AG09319 (cell line): Measurements from ENCODE around the gene NPAS4.
A peak's percentile ranks its signal among the peaks of the same experiment; 100 is the strongest.
"Not testable (repeated sequence)": the region's sequence is repeated elsewhere in the genome, so short reads cannot be mapped to it uniquely, and the experiment has no call there.

Experiments used
- DNase-seq: peaks from one replicate; pipeline ENCODE4 v3.0.0-alpha.2; 2010; ENCODE audit warnings: low read depth; ENCODE audit errors: extremely low read depth
- TF ChIP-seq, protein P1 (sequence below): IDR thresholded peaks from 2 replicates; pipeline ENCODE4 v1.5.1; 2011; ENCODE audit warnings: low read depth, mild to moderate bottlenecking, inconsistent platforms, low read length, moderate library complexity

NPAS4 gene

DNA sequence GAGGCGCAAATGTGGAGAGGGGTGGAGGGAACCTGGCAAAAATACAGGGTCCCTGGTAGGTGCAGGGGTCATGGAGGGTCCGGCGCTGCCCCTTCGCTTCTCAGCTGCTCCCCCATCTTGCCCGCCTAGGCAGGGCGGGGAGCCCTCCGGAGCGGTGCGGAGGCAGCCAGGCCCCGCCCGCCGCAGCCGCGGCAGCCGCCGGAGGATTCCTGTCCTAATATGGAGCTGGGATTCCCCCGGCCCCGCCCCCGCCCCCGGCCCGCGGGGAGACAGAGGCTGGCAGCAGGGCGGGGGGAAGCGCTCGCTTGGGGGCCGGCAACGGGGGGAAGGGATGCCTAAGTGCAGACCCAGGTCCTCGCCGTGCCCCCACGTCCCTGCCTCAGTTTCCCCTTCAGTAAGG lies 1.0 kb upstream of the NPAS4 start:
- DNase-seq: no peak
- TF ChIP-seq, protein P1, sequence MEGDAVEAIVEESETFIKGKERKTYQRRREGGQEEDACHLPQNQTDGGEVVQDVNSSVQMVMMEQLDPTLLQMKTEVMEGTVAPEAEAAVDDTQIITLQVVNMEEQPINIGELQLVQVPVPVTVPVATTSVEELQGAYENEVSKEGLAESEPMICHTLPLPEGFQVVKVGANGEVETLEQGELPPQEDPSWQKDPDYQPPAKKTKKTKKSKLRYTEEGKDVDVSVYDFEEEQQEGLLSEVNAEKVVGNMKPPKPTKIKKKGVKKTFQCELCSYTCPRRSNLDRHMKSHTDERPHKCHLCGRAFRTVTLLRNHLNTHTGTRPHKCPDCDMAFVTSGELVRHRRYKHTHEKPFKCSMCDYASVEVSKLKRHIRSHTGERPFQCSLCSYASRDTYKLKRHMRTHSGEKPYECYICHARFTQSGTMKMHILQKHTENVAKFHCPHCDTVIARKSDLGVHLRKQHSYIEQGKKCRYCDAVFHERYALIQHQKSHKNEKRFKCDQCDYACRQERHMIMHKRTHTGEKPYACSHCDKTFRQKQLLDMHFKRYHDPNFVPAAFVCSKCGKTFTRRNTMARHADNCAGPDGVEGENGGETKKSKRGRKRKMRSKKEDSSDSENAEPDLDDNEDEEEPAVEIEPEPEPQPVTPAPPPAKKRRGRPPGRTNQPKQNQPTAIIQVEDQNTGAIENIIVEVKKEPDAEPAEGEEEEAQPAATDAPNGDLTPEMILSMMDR: no peak

DNA sequence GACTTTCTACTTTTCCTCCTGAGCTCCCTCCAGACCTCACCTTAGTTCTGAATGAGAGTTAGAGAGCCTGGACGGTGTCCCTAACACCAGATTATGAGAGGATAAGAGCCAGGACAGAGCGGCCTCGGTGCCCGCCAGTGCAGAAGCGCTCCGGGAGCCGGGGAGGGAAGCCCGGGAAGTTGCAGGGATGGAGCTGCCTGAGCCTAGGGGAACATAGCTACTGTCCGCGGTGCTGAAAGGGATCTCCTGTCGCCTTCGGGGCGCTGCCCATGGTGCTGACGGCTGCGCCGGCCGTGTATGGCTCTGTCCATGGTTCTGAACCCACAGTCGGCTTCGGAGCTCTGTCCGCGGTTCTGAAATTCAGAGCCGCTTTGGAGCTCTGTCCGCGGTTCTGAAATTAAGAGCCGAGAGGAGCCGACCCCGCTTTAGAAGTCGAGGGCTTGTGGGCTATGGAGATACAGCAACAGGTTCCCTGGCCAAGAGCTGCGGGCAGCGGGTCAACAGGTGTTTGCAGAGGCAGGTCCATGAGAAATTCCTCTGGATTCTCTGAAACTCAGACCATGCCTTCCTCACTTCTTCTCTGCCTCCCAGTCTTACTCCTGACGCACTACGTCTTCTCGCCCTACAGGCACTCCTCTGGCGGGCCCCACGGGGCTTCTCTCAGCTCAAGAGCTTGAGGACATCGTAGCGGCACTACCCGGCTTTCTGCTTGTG lies 814 bp downstream of the NPAS4 start:
- TF ChIP-seq, protein P1: no peak
- DNase-seq: peak; percentile 71

DNA sequence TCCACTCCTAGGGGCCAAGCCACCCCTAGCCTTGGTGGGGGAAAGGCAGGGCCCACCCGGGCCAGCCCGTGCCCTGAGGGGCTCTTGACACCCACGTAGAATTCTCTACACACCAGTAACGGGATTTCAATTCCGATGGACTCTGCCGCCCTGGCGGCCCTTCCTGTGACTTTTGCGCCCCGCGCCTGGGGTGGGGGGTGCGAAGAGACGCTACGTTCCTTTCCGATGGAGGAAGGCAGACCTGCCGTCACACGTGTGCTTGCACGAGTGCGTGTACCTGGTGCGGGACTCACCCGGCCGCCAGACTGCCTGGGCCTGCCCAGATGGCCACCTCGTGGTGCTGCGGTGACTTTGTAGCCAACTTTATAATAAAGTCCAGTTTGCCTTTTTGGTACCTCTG lies 5.5 kb downstream of the NPAS4 start:
- TF ChIP-seq, protein P1: no peak
- DNase-seq: no peak

DNA sequence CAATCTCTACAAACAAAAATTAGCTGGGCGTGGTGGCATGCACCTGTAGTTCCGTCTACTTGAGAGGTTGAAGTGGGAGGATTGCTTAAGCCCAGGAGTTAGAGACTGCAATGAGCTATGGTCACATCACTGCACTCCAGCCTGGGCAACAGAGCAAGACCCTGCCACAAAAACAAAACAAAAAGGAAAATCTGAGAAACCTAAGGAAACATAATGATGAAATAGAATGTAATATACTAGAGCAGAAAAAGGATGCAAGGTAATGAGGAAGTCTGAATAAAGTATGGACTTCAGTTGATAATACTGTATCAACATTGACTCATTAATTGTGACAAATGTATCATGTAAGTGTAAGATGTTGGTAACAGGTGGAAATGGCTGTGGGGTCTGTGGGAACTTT lies 8.1 kb downstream of the NPAS4 start:
- no peak for DNase-seq
- TF ChIP-seq, protein P1: no peak

DNA sequence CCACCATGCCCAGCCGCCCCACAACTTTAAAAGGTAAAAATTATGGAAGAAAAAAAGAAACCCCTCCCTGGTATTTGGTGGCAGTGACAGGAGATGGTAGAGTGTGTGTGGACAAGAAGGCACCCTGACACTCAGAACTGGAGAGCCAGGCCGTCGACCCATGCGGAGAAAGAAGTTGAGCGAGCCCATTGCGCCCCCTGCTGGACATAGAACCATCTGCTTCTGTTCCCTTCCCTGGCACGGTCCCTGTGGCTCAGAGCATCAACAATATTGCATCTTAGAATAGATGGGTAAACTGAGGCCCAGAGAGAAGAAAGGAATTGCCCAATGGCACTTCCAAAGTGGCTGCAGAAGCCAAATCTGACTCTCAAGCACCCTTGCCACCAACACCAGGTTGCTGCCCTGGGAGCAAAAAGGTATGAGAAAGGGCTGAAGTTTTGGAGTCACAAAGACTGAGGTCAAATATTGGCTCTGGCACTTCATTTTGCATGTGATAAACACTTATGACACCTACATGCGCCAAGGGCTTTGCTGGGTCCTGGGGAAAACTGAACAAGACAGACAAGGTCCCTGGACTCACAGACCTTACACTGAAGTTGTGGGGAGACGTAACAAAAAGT lies 9.3 kb downstream of the NPAS4 start:
- TF ChIP-seq, protein P1: peak; percentile 80
- DNase-seq: peak; percentile 31

DNA sequence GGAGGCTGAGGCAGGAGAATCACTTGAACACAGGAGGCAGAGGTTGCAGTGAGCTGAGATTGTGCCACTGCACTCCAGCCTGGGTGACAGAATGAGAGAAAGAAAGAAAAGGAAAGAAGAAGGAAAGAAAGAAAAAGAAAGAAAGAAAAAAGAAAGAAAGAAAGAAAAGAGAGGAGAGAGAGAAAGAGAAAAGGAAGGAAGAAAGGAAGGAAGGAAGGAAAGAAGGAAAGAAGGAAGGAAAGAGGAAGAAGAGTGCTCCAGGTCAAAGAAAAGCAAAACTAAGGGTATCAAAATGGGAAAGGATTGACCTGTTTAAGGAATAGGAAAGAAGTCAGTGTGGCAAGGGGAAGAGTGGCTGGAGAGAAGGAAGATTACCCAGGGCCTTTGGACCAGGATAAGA lies 10.5 kb downstream of the NPAS4 start:
- DNase-seq: not testable (repeated sequence)

DNA sequence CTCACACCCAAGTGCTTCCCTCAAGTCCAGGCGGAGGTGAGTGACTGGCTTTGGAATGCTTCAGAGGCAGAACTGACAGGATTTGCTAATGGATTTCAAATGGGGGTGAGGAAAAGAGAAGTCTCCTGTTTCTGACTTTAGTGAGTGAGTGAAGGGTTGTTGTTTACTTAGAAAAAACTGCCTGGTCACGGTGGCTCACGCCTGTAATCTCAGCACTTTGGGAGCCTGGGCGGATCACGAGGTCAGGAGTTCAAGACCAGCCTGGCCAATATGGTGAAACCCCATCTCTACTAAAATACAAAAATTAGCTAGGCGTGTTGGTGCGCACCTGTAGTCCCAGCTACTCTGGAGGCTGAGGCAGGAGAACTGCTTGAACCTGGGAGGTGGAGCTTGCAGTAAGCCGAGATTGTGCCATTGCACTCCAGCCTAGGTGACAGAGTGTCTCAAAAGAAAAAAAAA lies 11.1 kb downstream of the NPAS4 start:
- DNase-seq: not testable (repeated sequence)

DNA sequence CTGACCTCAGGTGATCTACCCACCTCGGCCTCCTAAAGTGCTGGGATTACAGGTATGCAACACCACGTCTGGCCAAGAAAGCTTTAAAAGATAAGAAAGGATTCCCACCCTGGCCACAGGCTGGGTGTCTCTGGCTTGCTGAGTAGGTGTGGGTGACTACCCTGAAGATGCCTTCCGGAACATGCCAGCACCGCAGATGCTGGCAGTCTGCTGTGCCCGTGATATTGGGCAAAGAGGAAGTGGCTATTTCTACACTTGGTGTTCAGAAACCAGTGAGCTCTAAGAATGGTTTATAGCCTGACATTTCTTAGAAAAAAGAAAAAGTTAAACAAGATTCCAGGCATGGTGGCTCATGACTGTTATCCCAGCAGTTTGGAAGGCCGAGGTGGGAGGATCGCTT lies 11.8 kb downstream of the NPAS4 start:
- TF ChIP-seq, protein P1: no peak
- DNase-seq: no peak
